ENCODE measurements around the gene DDI2.
"Not testable (repeated sequence)": the region's sequence is repeated elsewhere in the genome, so short reads cannot be mapped to it uniquely, and the experiment has no call there.

Gene DDI2

GRCh38 chr1:15603050-15603965 is 13.9 kb upstream of the DDI2 start:
- H2AFZ ChIP-seq (ENCODE audit: low read length) = no peak overlapping the region

GRCh38 chr1:15603966-15604282 is 13.3 kb upstream of the DDI2 start:
- H4K20me1 ChIP-seq (ENCODE audit: insufficient read depth, low read length, poor library complexity, severe bottlenecking); H3K9ac ChIP-seq (ENCODE audit: low read depth, low read length, poor library complexity, severe bottlenecking); H3K4me1 ChIP-seq (ENCODE audit: insufficient read depth, low read length, poor library complexity, severe bottlenecking); H3F3A ChIP-seq (ENCODE audit: low read depth); H3K36me3 ChIP-seq (ENCODE audit: insufficient read depth, low read length); H3K4me3 ChIP-seq (ENCODE audit: low read length, poor library complexity, severe bottlenecking); H3K9me2 ChIP-seq (replicated peaks; ENCODE audit: low read depth, low read length); H3K79me2 ChIP-seq (ENCODE audit: insufficient read depth, low read length); H3K4me2 ChIP-seq (ENCODE audit: low read depth, low read length, poor library complexity, severe bottlenecking); H2AFZ ChIP-seq (ENCODE audit: low read length); H3K27me3 ChIP-seq (ENCODE audit: insufficient read depth, low read length, poor library complexity, severe bottlenecking); H3K9me3 ChIP-seq (ENCODE audit: insufficient read depth, low read depth, low read length): not testable (repeated sequence)

More at GRCh38 chr1:15603050-15603965, 13.9 kb upstream of the DDI2 start:
- Histone ChIP-seq H3K36me3 (ENCODE audit: insufficient read depth, low read length) (no peaks in the 10 kb centered on the region), H3K9me3 (ENCODE audit: insufficient read depth, low read depth, low read length) (no peaks in the 10 kb centered on the region), H3K9ac (ENCODE audit: low read depth, low read length, poor library complexity, severe bottlenecking) (no peak overlapping the region), H3K79me2 (ENCODE audit: insufficient read depth, low read length) (no peaks in the 10 kb centered on the region), H3F3A (ENCODE audit: low read depth) (no peaks in the 10 kb centered on the region), H3K27me3 (ENCODE audit: insufficient read depth, low read length, poor library complexity, severe bottlenecking) (no peaks in the 10 kb centered on the region), H3K4me1 (ENCODE audit: insufficient read depth, low read length, poor library complexity, severe bottlenecking) (no peaks in the 10 kb centered on the region), H4K20me1 (ENCODE audit: insufficient read depth, low read length, poor library complexity, severe bottlenecking) (no peaks in the 10 kb centered on the region), H3K9me2 (replicated peaks; ENCODE audit: low read depth, low read length) (no peaks in the 10 kb centered on the region), H3K4me3 (ENCODE audit: low read length, poor library complexity, severe bottlenecking) (no peak overlapping the region), H3K4me2 (ENCODE audit: low read depth, low read length, poor library complexity, severe bottlenecking) (no peak overlapping the region)
- no peak for TF ChIP-seq EZH2phosphoT487 (IDR thresholded peaks at IDR 0.05; ENCODE audit: borderline replicate concordance)
- TF ChIP-seq, protein P1, sequence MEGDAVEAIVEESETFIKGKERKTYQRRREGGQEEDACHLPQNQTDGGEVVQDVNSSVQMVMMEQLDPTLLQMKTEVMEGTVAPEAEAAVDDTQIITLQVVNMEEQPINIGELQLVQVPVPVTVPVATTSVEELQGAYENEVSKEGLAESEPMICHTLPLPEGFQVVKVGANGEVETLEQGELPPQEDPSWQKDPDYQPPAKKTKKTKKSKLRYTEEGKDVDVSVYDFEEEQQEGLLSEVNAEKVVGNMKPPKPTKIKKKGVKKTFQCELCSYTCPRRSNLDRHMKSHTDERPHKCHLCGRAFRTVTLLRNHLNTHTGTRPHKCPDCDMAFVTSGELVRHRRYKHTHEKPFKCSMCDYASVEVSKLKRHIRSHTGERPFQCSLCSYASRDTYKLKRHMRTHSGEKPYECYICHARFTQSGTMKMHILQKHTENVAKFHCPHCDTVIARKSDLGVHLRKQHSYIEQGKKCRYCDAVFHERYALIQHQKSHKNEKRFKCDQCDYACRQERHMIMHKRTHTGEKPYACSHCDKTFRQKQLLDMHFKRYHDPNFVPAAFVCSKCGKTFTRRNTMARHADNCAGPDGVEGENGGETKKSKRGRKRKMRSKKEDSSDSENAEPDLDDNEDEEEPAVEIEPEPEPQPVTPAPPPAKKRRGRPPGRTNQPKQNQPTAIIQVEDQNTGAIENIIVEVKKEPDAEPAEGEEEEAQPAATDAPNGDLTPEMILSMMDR (conservative IDR thresholded peaks at IDR 0.05; ENCODE audit: low read length) = no peak

DNA sequence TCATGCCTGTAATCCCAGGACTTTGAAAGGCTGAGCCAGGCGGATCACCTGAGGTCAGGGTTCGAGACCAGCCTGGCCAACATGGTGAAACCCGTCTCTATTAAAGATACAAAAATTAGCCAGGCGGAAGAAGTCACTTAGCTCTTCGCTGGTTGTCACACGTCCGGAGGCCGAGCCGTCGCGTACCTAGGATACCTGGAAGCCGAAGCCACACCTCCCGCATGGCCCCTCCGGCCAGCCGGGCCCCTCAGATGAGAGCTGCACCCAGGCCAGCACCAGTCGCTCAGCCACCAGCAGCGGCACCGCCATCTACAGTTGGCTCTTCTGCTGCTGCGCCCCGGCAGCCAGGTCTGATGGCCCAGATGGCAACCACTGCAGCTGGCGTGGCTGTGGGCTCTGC is 12.9 kb upstream of the DDI2 start:
- not testable (repeated sequence) for H3K36me3 ChIP-seq (ENCODE audit: insufficient read depth, low read length); H4K20me1 ChIP-seq (ENCODE audit: insufficient read depth, low read length, poor library complexity, severe bottlenecking); H3K4me2 ChIP-seq (ENCODE audit: low read depth, low read length, poor library complexity, severe bottlenecking); H3K9me3 ChIP-seq (ENCODE audit: insufficient read depth, low read depth, low read length); H3K4me3 ChIP-seq (ENCODE audit: low read length, poor library complexity, severe bottlenecking); H3K79me2 ChIP-seq (ENCODE audit: insufficient read depth, low read length); H2AFZ ChIP-seq (ENCODE audit: low read length); H3K9ac ChIP-seq (ENCODE audit: low read depth, low read length, poor library complexity, severe bottlenecking); H3F3A ChIP-seq (ENCODE audit: low read depth); H3K9me2 ChIP-seq (replicated peaks; ENCODE audit: low read depth, low read length); H3K4me1 ChIP-seq (ENCODE audit: insufficient read depth, low read length, poor library complexity, severe bottlenecking); H3K27me3 ChIP-seq (ENCODE audit: insufficient read depth, low read length, poor library complexity, severe bottlenecking)

- no peaks in the 10 kb centered on the region for H3F3A ChIP-seq (ENCODE audit: low read depth)
- H3K36me3 ChIP-seq (ENCODE audit: insufficient read depth, low read length) = no peaks in the 10 kb centered on the region
- H3K9ac ChIP-seq (ENCODE audit: low read depth, low read length, poor library complexity, severe bottlenecking) = no peak overlapping the region
- no peak overlapping the region for H2AFZ ChIP-seq (ENCODE audit: low read length)
- no peaks in the 10 kb centered on the region for H3K9me2 ChIP-seq (replicated peaks; ENCODE audit: low read depth, low read length)
- H3K4me3 ChIP-seq (ENCODE audit: low read length, poor library complexity, severe bottlenecking) = no peak overlapping the region
- no peaks in the 10 kb centered on the region for H4K20me1 ChIP-seq (ENCODE audit: insufficient read depth, low read length, poor library complexity, severe bottlenecking)
- H3K27me3 ChIP-seq (ENCODE audit: insufficient read depth, low read length, poor library complexity, severe bottlenecking) = no peaks in the 10 kb centered on the region
- H3K9me3 ChIP-seq (ENCODE audit: insufficient read depth, low read depth, low read length) = no peaks in the 10 kb centered on the region
- no peaks in the 10 kb centered on the region for H3K79me2 ChIP-seq (ENCODE audit: insufficient read depth, low read length)
- TF ChIP-seq, protein P1 (conservative IDR thresholded peaks at IDR 0.05; ENCODE audit: low read length) = no peak
- TF ChIP-seq EZH2phosphoT487 (IDR thresholded peaks at IDR 0.05; ENCODE audit: borderline replicate concordance) = no peak
- H3K4me1 ChIP-seq (ENCODE audit: insufficient read depth, low read length, poor library complexity, severe bottlenecking) = no peaks in the 10 kb centered on the region
- H3K4me2 ChIP-seq (ENCODE audit: low read depth, low read length, poor library complexity, severe bottlenecking) = no peak overlapping the region
Observed at GRCh38 chr1:15605398-15606383, 11.6 kb upstream of the DDI2 start.

Measured in Loucy (cell line).